HG03469 (cell line): ENCODE measurements around the gene SLC24A4.

Source experiments
- ATAC-seq: cut with Tn5 transposase; IDR thresholded peaks from one replicate; pipeline ENCODE4 v1.9.1; 2021; ENCODE audit warnings: mild to moderate bottlenecking, moderate library complexity, moderate number of reproducible peaks; ENCODE audit not compliant: unreplicated experiment

The SLC24A4 gene

DNA sequence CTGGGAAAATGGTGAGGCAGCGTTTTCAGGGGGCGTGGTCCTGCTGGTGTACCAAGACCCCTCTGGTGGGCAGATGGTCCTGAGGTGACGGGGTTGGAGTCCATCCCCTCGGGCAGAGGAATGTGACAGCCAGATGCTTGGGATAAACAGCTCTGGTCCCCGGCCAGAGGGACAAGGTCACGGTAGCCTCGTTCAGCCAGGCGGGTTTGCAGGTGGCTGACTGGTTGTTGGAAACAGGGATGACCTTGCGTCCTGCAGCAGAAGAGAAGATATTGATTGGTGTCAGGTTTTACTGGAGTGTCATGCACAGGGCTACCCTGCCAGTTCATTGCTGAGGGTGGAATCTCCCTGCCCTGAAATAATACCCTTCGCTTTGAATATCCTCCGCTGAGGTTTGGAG, 43.3 kb downstream of the SLC24A4 start:
- no peak for ATAC-seq

DNA sequence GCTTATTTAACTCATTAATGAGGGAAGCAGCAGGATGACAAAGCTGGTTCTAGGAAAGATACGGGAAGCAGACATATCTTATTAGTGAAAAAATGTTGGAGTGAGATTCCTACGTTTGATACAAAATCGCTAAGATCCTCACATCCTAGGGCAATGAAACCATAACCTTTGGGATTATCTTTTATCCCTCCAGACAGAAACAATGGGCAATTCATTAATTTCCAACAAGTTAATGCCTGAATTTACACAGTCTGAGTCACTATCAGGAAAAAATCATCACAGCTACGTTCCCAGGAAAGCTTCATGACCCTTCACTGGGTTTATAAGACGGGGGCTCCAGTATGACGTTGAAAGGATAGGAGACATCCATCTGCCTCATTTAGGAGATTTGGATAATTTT, 45.0 kb downstream of the SLC24A4 start:
- no peak for ATAC-seq

DNA sequence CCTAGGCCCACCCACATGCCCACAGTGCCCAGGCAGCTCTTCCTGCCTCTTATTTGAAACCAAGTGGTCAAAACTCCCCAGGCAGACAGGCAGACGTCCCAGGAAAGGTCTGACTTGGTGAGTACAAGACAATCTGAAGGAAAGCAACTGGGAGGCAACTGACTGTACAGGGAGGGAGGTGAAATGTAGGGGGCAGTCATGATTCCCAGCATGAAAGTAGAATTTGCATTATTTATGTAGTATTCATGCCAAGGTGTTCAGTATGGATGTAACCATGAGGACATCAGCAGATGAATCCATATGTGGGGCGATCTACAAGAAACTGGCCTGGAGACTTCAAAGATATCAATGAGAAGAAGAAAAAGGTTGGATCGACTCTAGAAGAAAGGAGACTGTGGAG, 46.1 kb downstream of the SLC24A4 start:
- ATAC-seq, result no peak

DNA sequence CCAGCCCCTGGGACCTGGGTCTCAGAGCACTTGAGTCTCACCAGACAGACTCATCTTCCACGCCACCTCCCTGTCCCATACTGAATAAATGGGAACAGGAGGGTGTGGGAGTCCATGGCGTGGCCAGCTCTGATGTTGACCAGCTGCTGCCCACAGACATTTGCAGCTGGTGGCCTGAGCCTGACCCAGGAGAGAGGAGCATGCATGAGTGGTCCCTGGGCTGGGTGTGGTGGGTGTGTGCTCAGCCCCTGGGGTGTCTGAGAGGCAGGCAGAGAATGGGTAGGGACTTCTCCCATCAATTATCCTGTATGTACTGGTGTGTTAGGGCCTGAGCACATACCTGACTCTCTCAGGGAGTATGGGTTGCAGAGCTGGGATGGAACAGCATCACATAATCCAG, 49.3 kb downstream of the SLC24A4 start:
- ATAC-seq, result no peak

DNA sequence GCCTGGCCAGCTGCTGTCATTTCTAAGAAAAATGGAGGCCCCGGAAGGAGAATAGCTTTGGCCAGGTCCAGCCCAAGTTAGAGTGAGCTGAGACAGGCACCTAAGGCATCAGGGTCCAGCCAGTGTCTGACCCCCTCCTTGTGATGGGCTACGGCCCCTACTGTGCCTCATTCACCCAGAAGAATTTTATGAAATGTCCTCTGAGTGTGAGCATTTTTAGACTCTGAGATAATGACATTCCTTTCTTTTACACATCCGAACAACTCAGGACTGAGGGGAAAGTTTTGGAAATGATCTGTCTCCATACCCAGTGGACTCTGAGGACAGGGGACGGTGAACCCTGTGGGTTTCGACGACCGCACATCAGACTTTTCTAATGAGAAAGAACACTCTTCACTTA, 50.4 kb downstream of the SLC24A4 start:
- no peak for ATAC-seq

DNA sequence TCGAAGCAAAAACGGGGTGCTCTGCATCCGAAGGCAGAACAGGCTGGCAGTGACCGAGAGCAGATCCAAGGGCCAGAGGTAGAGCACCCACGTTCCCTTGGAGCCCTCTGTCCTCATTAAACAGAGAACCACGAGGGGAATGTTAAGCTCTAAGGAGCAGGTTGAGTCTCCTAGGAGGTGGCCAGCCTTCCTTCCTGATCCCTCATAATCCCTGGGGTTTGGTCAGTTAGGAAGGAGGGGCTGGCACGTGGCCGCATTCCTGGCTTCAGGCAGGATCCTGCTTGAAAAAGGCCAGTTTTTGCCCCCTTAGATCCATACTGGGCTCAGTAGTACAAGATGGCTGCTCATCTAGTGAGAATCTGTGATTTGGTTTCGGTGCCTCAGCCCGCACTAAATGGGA, 57.2 kb downstream of the SLC24A4 start:
- no peak for ATAC-seq

DNA sequence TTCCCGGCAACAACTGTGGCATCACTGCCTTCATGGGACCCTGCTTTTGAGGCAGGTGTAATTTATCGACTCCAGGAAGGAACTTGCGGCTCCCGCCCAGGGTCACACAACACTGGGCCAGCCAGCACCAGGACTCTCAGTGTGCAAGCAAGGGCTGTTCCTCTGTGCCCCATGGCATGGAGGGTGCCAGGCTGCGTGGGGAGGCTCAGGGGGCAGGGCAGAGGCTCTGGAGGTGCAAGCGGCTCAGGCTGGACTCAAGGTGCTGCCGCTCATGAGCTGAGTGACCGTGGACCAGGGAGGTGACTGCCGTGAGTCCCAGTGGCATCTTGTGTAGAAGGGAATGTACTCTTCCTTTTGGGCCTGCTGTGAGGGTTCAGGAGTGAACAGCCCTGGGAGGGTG, 57.6 kb downstream of the SLC24A4 start:
- no peak for ATAC-seq

DNA sequence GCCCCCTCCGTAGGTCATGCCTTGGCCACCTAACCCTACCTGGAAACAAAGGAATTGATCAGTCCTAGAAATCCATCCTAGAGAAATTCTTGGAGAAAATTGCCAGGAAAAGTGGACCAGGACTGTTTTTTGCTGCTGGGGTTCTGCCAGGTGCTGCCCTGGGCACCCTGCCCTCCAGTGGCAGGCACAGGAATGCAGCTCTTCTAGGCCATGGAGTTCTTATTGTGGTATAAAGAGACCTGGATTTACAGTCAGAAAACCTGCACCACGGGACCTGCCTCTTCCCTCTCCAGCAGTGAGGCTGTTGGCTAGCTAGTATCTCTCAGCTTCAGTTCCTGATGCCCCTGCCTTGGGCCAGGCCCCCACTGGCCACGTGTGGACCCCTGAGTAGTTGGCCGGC, 59.7 kb downstream of the SLC24A4 start:
- no peak for ATAC-seq

DNA sequence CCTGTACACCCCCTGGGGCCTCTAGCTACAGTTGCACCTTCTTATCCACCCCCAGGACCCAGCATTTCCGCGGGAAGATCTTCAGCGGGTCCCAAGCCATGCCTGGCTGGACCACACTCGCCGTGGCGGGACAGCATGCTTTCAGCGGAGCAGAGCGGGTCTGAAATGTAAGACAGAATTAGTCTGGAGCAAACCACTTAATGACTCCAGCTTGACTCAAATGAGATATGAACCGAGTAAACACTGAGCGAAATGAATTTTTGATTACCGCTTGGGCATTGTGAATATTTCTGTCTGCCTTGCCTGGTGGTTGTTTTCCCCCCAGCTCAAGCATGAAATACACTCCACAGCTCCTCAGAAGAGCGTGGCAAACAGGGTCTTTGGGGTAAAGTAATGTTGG, 60.8 kb downstream of the SLC24A4 start:
- no peak for ATAC-seq

DNA sequence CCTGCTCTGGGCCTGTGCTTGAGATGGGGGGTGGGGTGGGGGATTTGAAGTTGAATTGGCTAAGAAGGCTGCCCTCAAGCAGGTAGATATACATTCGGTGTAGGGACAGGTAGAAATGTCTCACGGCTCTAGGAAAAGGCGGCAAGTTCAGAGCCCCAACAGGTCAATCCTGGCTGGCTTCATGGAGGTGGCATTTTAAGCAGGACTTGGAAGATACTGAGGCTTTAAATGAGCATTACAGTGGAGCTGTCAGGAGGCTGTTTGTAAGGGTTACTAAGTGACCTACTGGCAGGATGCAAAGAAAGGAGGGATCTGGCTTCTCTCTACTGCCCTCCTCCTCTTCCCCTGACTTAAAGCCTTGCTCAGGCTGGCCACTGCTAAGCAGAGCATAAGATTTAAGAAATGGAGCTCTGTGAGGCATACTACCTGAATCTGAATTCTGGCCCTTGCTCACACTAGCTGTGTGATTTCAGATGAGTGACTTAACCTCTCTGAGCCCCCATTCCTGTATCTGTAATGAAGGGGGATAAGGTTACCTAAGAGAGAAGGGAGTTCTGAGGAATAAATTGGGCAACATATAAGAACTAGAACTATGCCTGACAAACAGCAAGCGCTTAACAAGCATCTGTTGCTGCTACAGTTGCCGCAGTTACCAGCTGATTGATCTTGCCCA, 61.6 kb downstream of the SLC24A4 start:
- ATAC-seq, result no peak

DNA sequence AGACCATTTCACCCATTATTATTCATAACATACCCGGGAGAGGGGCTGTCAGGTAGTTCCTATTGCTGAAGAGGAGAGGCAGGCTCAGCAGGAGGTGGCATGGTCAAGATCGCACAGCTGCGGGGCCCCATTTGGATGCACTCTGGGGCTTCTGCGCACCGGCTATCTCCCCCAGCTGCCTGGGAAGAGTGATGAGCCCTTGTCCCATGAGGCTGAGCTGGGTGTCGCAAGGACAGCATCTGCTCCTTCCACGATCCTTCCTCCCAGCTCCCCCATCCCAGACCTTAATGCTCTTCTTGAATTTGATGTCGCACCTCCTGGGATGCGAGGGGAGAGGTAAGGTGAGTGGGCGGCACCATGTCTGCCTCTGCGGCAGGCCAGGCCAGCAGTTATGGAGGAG, 62.6 kb downstream of the SLC24A4 start:
- ATAC-seq, result no peak

DNA sequence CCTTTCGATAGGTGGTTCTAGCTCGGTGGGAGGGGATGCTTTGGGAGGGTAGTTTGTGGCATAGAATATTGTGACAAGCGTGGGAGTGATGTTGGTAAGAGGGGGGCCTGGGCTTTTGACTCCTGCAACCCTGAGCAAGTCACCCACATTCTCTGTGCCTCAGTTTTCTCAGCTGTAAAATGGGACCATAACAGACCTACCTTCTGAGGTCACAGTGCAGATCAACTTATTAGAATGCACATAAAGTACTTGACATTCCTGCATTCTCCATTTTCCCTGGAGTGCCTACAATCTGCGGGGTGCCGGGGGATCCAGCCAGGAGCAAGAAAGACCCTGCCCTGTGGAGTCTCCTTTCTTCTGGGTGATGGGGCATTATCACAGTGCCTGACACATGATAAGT, 63.2 kb downstream of the SLC24A4 start:
- ATAC-seq, result no peak

DNA sequence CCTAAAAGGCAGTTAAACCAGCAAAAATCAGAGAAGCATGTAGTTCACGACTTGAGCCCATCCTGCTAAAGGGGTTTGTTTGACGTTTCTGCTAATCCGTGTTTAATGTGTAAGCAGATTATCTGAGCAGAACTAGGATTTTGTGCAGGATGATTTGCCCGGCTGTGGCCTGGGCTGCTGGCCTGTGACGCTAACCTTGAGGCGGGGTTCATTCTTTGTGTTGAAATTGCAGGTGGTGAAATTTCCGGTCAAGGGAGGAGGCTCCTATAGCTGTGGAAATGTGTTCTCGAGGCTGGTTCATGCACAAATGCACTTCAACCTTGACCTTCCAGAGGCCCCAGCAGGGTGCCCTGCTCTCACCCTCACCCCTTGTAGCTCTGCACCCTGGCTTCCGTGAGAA, 63.7 kb downstream of the SLC24A4 start:
- no peak for ATAC-seq

DNA sequence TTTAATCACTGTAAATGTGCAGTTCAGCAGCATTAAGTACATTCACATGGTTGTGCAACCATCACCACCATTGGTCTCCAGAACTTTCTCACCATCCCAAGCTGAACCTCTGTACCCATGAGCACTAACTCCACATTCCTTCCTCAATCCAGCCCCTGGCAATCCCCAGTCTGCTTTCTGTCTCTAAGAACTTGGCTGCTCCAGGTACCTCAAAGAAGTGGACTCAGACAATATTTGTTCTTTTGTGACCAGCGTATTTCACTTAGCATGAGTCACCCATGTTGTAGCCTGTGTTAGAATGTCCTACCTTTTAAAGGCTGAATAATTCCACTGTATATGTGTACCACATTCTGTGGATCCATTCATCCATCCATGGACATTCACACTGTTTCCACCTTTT, 64.6 kb downstream of the SLC24A4 start:
- no peak for ATAC-seq

DNA sequence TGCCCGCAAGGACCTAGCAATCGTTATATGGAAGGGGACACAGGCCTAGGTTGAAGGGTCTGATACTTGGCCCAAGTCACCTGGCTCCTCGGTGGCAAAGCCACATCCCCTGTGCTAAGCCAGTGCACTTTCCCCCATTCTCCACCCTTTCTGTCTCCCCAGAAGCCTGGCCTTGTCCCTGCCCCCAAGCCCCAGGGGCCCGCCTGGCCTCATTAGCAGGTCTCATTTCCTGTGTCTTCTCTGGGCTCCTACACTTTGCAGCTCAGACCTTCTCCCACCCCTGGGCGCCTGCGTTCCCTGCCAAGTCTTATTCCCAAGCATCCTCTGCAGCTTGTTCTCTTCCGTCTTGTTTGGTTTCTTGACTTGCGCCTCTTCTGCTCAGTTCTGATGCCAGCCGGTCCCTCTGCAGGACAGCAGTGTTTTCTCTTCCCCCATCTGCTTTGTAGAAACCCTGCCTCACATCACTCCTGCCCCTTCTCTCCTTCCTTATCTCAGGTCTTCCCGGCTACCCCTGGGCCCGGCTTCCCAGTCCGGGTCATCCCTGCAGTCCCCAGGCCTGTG, 66.7 kb downstream of the SLC24A4 start:
- ATAC-seq, result no peak

DNA sequence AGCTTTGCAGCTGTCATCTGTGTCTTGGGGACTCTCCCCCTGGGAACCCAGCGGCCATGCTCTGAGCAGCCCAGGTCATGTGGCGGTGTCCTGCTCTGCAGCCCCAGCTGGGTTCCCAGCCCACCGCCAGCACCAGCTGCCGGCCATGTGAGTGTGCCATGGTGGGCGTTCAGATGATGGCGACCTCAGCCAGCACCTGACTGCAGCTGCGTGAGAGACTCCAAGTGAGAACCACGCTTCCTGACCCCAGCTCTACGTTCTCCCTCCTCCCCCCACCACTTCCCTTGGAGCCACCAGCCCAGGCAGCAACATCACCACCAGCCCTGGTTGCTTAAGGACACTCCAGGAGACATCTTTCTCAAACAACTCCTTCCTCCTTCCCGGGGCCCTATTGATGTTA, 68.8 kb downstream of the SLC24A4 start:
- no peak for ATAC-seq

DNA sequence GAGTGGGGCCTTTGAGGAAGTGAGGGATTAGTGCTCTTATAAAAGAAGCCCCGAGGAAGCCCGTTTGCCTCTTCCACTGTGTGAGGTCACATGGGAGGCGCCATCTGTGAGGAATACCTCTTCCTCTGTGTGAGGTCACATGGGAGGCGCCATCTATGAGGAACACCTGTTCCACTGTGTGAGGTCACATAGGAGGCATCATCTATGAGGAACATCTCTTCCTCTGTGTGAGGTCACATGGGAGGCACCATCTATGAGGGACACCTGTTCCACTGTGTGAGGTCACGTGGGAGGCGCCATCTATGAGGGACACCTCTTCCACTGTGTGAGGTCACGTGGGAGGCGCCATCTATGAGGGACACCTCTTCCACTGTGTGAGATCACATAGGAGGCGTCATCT, 69.7 kb downstream of the SLC24A4 start:
- no peak for ATAC-seq

DNA sequence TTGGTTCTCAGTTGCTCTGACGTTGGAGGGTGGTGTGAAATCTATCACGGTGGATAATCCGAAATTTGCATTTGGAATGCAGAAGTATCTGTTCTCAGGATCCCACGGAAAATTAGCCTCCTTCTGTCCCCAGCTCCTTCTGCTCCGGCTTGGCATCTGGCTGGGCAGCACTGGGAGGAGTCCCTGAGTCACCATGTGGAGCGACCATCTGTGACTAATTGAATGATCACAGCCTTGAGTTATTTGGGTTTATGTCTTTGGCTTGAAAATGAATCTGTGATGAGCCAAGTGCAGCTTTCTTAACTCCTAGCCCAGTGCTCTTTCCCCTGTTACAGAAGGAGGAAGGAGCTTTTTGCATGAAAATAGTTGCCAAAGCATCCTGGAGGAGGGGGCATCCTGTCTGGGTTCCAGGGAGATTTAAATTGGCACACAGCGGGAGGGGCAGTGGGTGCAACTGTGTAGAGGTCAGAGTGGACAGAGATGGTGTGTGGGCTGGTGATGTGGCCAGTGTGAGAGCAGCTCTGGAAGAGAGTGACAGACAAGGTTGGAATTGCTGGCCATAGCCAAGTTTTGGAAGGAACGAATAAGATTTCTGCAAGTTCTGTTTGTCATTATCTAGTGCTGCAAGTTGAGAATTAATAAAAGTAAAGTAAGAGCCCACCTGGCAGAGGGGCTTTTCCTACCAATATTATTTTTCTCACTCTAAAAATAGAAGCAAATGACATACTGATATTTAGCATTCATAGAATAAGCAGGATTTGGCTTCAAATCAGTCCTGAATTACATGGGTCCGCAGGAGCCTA, 74.4 kb downstream of the SLC24A4 start:
- no peak for ATAC-seq

DNA sequence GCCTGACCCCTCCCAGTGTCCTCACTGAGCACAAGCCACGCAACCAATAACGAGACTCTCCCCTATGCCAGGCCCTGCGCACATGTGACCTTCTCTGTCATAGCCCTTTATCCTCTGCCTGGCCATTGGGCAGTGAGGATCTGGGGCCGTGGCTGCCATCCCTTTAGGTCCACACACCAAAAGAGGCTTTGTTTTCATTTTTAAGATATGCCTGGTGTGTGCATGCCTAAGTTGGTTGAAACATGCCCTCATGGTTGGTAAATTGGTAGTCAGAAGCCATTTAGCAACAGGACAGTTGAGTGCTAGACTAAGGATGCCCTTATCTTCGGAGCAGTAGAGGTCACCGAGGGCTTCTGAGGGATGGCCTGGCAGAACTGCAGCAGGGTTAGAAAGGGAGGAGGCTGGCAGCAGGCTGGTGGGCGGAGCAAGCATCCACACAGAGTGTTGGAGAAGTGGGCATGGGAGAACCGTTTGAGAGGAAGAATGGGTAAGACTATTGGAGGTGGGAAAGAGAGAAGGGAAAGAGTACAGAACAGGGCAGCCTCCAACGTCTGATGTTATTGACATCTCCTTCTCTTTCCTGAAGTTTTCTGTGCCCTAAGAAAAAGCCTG, 75.1 kb downstream of the SLC24A4 start:
- no peak for ATAC-seq

DNA sequence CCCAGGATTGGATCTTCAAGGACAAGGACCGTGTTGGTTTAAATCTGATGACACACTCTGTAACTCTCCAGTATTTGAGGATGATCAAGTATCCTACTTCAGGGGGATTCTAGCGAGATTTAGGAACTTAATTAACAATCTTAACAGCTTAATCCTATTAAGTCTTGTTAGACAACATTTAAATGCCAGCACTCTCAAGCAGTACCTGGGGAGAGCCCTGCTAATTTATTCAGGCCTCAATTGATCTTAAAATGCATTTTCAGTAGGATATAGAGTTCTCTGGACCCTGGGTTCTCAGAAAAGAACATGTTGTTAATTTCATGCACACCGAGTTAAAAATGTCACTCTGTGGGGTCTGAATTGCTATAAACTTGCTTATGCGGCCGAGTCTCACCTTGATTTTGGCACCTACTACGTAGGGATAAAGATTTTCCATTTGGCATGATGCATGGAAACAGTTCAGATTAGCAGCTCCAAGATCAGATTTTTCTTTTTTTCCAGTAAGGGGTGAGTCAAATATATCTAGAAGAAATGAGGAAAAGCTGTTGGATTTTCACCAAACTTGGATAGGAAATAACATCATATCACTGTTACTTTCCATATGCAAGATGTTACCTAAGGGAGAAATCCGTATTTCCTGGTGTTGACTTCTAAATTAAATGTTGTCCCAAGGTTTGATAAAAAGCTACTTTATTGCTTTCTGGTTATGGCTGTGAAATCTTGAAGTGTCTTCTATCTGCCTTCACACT, 76.1 kb downstream of the SLC24A4 start:
- no peak for ATAC-seq
